Subcutaneous abdominal adipose tissue (tissue), 5 donors: Measurements from ENCODE around the gene KRIT1.
"Not testable (repeated sequence)": the region's sequence is repeated elsewhere in the genome, so short reads cannot be mapped to it uniquely, and the experiment has no call there.

Source experiments
- H3K27ac ChIP-seq: one replicate; pipeline ENCODE4 v1.7.0; 2013; ENCODE audit warnings: low read depth, mild to moderate bottlenecking, inconsistent platforms, low read length, moderate library complexity
- H3K27me3 ChIP-seq, 5 donors: one replicate each; pipeline ENCODE4 v1.7.0; 2013; ENCODE audit warnings: low read length in 5 of 5, inconsistent platforms in 1 of 5; ENCODE audit not compliant: control insufficient read depth in 5 of 5, insufficient read depth in 4 of 5
- H3K36me3 ChIP-seq, 5 donors: one replicate each; pipeline ENCODE4 v1.7.0; 2013; ENCODE audit warnings: low read length in 5 of 5; ENCODE audit not compliant: control insufficient read depth in 5 of 5, insufficient read depth in 5 of 5
- H3K4me1 ChIP-seq, 5 donors: one replicate each; pipeline ENCODE4 v1.7.0; 2013; ENCODE audit warnings: low read length in 5 of 5, mild to moderate bottlenecking in 3 of 5, moderate library complexity in 1 of 5; ENCODE audit not compliant: control insufficient read depth in 5 of 5, insufficient read depth in 5 of 5
- H3K4me3 ChIP-seq, 5 donors: one replicate each; pipeline ENCODE4 v1.7.0; 2013; ENCODE audit warnings: low read length in 5 of 5, low read depth in 1 of 5
- H3K9ac ChIP-seq, 5 donors: one replicate each; pipeline ENCODE4 v1.7.0; 2013; ENCODE audit warnings: low read length in 5 of 5, mild to moderate bottlenecking in 4 of 5, moderate library complexity in 3 of 5
- H3K9me3 ChIP-seq, 5 donors: one replicate each; pipeline ENCODE4 v1.7.0; 2013; ENCODE audit warnings: low read length in 5 of 5; ENCODE audit not compliant: control insufficient read depth in 5 of 5
- donor health status: healthy.
- donor health status: healthy.
- donor health status: healthy.
- donor health status: healthy.
- donor health status: healthy.

Gene KRIT1

DNA sequence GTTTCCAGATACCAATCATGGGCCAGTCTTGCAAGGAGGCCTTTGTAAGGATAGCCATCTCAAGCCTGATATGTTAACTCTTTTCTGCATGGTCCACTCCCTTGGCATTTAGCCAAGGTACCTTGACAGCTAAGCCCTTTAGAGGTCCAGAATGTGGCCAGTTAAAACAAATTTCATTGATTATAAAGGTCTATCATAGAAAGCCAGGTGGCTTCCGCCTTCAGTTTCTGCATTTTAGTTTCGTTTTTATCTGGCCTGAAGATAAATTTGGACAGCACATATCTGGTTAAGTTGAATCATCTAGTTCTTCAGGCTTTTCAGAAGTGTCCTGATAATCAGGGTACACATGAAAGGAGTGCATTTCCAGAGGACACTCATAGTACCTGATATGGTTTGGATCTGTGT, 30.7 kb upstream of the KRIT1 start:
- H3K27ac ChIP-seq, result no peak overlapping the region
- H3K36me3 ChIP-seq, result no peaks in the 10 kb centered on the region

DNA sequence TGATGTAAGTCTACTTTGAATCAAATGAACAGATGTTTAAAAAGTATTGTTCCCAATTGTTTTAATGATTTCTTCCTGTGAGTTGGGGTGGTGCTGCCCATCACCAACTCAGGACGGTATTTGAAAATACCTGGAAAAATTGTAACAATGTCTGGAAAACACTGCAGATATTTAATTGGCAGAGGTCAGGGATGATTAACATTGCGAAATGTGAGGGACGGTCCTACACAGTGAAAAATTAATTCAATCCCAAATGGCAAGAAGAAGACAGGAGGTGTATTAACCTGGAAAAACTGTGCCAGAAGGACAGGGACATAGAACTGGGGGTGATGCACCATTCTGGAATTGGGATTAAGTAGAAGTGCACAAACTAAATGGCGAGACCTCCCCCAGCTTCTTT, 29.6 kb upstream of the KRIT1 start:
- Histone ChIP-seq H3K27me3 (no peaks in the 10 kb centered on the region), H3K9ac (peak overlapping the region in 1 of 5 donors; percentile 2), H3K4me3 (no peak overlapping the region), H3K9me3 (peaks cover 0 to 3% (median 0%) of the 10 kb centered on the region in 5 donors), H3K27ac (no peak overlapping the region), H3K36me3 (no peaks in the 10 kb centered on the region), H3K4me1 (peaks cover 0 to 8% (median 3%) of the 10 kb centered on the region in 5 donors)

More for the DNA sequence above, 30.7 kb upstream of the KRIT1 start:
- peaks cover 0 to 8% (median 3%) of the 10 kb centered on the region in 5 donors for H3K4me1 ChIP-seq
- H3K4me3 ChIP-seq, result no peak overlapping the region
- no peaks in the 10 kb centered on the region for H3K27me3 ChIP-seq
- H3K9me3 ChIP-seq, result peaks cover 0 to 3% (median 0%) of the 10 kb centered on the region in 5 donors
- H3K9ac ChIP-seq, result no peak overlapping the region

- peaks cover 0 to 3% (median 0%) of the 10 kb centered on the region in 5 donors for H3K9me3 ChIP-seq
- no peaks in the 10 kb centered on the region for H3K4me1 ChIP-seq
- peaks cover 0 to 6% (median 0%) of the 10 kb centered on the region in 5 donors for H3K36me3 ChIP-seq
- H3K9ac ChIP-seq, result no peak overlapping the region
- no peak overlapping the region for H3K4me3 ChIP-seq
- H3K27me3 ChIP-seq, result no peaks in the 10 kb centered on the region
- no peak overlapping the region for H3K27ac ChIP-seq
These were observed 23.2 kb upstream of the KRIT1 start for GRCh38 chr7:92268921-92269320.

- Histone ChIP-seq H3K36me3 (peaks cover 0 to 10% (median 0%) of the 10 kb centered on the region in 5 donors), H3K9me3 (peaks cover 0 to 4% (median 2%) of the 10 kb centered on the region in 5 donors), H3K9ac (no peak overlapping the region), H3K27me3 (no peaks in the 10 kb centered on the region), H3K27ac (no peak overlapping the region), H3K4me3 (no peak overlapping the region), H3K4me1 (no peaks in the 10 kb centered on the region)
These were observed 20.9 kb upstream of the KRIT1 start for GRCh38 chr7:92266415-92267241.

GRCh38 chr7:92260248-92260781, 14.6 kb upstream of the KRIT1 start:
- H3K4me1 ChIP-seq, result peaks cover 0 to 3% (median under 1%) of the 10 kb centered on the region in 5 donors
- no peak overlapping the region for H3K27ac ChIP-seq
- peaks cover 0 to 4% (median 2%) of the 10 kb centered on the region in 5 donors for H3K9me3 ChIP-seq
- H3K4me3 ChIP-seq, result no peak overlapping the region
- no peaks in the 10 kb centered on the region for H3K27me3 ChIP-seq
- H3K36me3 ChIP-seq, result peaks cover 0 to 5% (median 0%) of the 10 kb centered on the region in 5 donors
- H3K9ac ChIP-seq, result no peak overlapping the region

DNA sequence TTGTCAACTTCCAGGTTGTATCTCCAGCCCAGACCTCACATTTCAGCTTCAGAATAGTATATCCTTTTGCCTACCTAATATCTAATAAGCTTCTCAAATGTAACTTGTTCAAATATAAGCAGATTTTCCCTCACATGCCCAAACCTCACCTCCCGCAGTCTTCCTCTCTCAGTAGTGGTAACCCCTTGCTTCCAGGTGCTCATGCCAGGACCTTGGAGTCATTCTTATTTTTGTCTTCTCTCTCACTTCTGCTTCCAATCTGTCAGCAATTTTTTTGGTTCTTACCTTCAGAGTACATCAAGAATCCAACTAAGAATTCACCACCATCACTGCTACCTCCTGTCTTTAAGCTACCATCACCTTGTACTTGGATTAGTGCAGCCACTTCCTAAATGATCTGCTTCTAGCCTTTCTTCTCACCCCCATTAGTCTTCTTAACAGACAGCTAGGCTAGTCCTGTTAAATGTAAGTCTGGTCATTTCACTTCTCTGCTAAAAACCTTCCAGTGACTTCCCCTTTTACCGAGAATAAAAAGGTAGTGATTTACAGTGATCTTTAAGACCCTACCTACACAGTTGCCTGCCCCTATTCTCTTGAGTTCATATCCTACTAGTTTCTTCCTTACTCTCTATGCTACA, 14.0 kb upstream of the KRIT1 start:
- Histone ChIP-seq H3K27me3 (no peaks in the 10 kb centered on the region), H3K9me3 (peaks cover 0 to 4% (median 2%) of the 10 kb centered on the region in 5 donors), H3K36me3 (peaks cover 0 to 5% (median 0%) of the 10 kb centered on the region in 5 donors), H3K9ac (no peak overlapping the region), H3K4me1 (peaks cover 0 to 7% (median 3%) of the 10 kb centered on the region in 5 donors), H3K4me3 (no peak overlapping the region), H3K27ac (no peak overlapping the region)

DNA sequence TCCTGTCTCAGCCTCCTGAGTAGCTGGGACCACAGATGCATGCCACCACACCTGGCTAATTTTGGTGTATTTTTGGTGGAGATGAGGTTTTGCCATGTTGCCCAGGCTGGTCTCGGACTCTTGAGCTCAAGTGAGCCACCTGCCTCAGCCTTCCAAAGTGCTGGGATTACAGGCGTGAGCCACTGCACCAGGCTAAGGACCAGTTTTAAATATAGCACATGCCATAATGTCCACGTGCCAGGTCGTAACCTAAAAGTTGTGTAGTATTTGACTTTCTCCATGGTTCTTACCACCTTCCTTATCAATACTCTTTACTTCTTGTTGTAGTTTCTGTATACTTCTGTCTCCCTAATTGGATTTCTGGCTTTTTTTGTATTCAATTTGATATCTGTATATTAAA, 13.3 kb upstream of the KRIT1 start:
- no peak overlapping the region for H3K27ac ChIP-seq
- H3K4me3 ChIP-seq, result no peak overlapping the region
- H3K27me3 ChIP-seq, result no peaks in the 10 kb centered on the region
- peaks cover 0 to 5% (median 0%) of the 10 kb centered on the region in 5 donors for H3K36me3 ChIP-seq
- H3K9ac ChIP-seq, result no peak overlapping the region
- peaks cover 0 to 7% (median 3%) of the 10 kb centered on the region in 5 donors for H3K4me1 ChIP-seq
- H3K9me3 ChIP-seq, result peaks cover 0 to 4% (median 2%) of the 10 kb centered on the region in 5 donors

- Histone ChIP-seq H3K9ac (peak overlapping the region in 1 of 5 donors; percentile 38), H3K27me3 (no peaks in the 10 kb centered on the region), H3K4me1 (peaks cover 0 to 7% (median 3%) of the 10 kb centered on the region in 5 donors), H3K4me3 (peak overlapping the region in 1 of 5 donors; percentile 0), H3K27ac (peak overlapping the region; percentile 59), H3K36me3 (no peaks in the 10 kb centered on the region), H3K9me3 (no peaks in the 10 kb centered on the region)
These were observed 9.6 kb upstream of the KRIT1 start for GRCh38 chr7:92255308-92255707.

DNA sequence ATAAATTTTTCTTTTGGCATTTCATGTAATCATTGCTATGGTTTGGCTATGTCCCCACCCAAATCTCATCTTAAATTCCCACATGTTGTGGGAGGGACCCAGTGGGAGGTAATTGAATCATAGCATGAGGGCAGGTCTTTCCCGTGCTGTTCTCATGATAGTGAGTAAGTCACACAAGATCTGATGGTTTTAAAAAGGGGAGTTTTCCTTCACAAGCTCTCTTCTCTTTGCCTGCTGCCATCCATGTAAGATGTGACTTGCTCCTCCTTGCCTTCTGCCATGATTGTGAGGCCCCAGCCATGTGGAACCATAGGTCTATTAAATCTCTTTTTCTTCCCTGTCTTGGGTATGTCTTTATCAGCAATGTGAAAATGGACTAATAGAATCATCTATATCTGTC, 9.1 kb upstream of the KRIT1 start:
- H3K9ac ChIP-seq, result peak overlapping the region in 1 of 5 donors; percentile 38
- H3K27ac ChIP-seq, result peak overlapping the region; percentile 59
- H3K36me3 ChIP-seq, H3K27me3 ChIP-seq, H3K9me3 ChIP-seq, H3K4me1 ChIP-seq: not testable (repeated sequence)
- peak overlapping the region in 1 of 5 donors; percentile 0 for H3K4me3 ChIP-seq

DNA sequence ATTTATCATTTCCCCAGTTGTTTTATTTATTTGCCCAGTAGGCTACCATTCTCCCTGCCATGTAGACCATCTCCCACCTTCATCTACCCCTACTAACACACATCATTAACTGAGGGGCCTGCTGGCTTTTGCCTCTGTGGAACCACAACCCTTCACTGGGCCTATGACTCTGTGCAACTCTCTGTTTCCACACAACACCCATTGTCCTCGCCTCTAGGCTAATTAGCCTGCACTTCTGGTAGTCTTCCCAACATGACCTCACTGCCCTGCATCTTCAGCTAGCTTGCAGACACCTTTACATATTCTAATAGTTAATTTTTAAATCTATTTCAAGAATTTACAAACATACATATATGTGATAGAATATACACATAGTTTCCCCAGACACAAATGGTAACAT, 7.5 kb upstream of the KRIT1 start:
- Histone ChIP-seq H3K9ac (no peak overlapping the region), H3K4me1 (peaks cover 0 to 9% (median 3%) of the 10 kb centered on the region in 5 donors), H3K27ac (no peak overlapping the region), H3K4me3 (no peak overlapping the region), H3K36me3 (no peaks in the 10 kb centered on the region), H3K9me3 (no peaks in the 10 kb centered on the region), H3K27me3 (no peaks in the 10 kb centered on the region)
